WTC11 (cell line): ENCODE data around the gene GPNMB. TPM values are rescaled to one million over a fixed set of nuclear protein-coding genes. Genes with fewer than 3 reads are reported as not detected.

Source experiments
- ATAC-seq: fragments of 200-7000 bp; cut with Tn5 transposase; 2 replicates; pipeline ENCODE4 v1.10.0; 2021; ENCODE audit warnings: mild to moderate bottlenecking, moderate library complexity
- CTCF ChIA-PET: fragments of 300-600 bp; sonication (Branson Sonifier 250); formaldehyde crosslinking; loops from one replicate; lab custom pipeline; 2021; ENCODE audit warnings: antibody characterized with exemption; lab: Charles Lee
- POLR2A ChIA-PET: fragments of 350-600 bp; sonication (Branson Sonifier 250); formaldehyde crosslinking; loops from one replicate; lab custom pipeline; 2021; ENCODE audit warnings: antibody characterized with exemption; lab: Charles Lee
- DNase-seq: peaks from one replicate; pipeline ENCODE4 v3.0.0; 2021; ENCODE audit warnings: low spot score
- H3K27ac Mint-ChIP-seq: 2 replicates; pipeline ENCODE4 v1.8.0; 2021; ENCODE audit warnings: mixed read lengths
- H3K27me3 Mint-ChIP-seq: 2 replicates; pipeline ENCODE4 v1.8.0; 2021; ENCODE audit warnings: low read depth, mild to moderate bottlenecking, moderate library complexity, mixed read lengths
- H3K36me3 Mint-ChIP-seq: 2 replicates; pipeline ENCODE4 v1.8.0; 2021; ENCODE audit warnings: mixed read lengths
- H3K4me1 Mint-ChIP-seq: 2 replicates; pipeline ENCODE4 v1.8.0; 2022; ENCODE audit warnings: mixed read lengths
- H3K4me3 Mint-ChIP-seq: 2 replicates; pipeline ENCODE4 v1.8.0; 2021; ENCODE audit warnings: mild to moderate bottlenecking, moderate library complexity, mixed read lengths
- H3K9me3 Mint-ChIP-seq: 2 replicates; pipeline ENCODE4 v1.8.0; 2021; ENCODE audit warnings: mixed read lengths
- AFF4 ChIP-seq: sonication (generic); formaldehyde crosslinking; IDR thresholded peaks from 2 replicates; pipeline ENCODE4 v1.8.1; 2023; ENCODE audit warnings: mild to moderate bottlenecking, missing genetic modification reagents, borderline replicate concordance
- ATF1 ChIP-seq: sonication (generic); formaldehyde crosslinking; IDR thresholded peaks from 2 replicates; pipeline ENCODE4 v1.8.1; 2023; ENCODE audit warnings: mild to moderate bottlenecking, moderate library complexity, missing genetic modification reagents
- CBFB ChIP-seq: sonication (generic); formaldehyde crosslinking; IDR thresholded peaks from 2 replicates; pipeline ENCODE4 v1.8.1; 2022; ENCODE audit warnings: mild to moderate bottlenecking, low read depth, missing genetic modification reagents
- CTCF ChIP-seq: fragments of 200-600 bp; IDR thresholded peaks from 2 replicates; pipeline ENCODE4 v1.8.0; 2022; ENCODE audit warnings: antibody characterized with exemption
- E2F4 ChIP-seq: sonication (generic); formaldehyde crosslinking; IDR thresholded peaks from 2 replicates; pipeline ENCODE4 v1.8.1; 2022; ENCODE audit warnings: low read depth, mild to moderate bottlenecking, moderate library complexity, missing genetic modification reagents, borderline replicate concordance
- FOXK1 ChIP-seq: sonication (generic); formaldehyde crosslinking; IDR thresholded peaks from 2 replicates; pipeline ENCODE4 v1.8.0; 2022; ENCODE audit warnings: mild to moderate bottlenecking, moderate library complexity, missing genetic modification reagents
- FOXP1 ChIP-seq: sonication (generic); formaldehyde crosslinking; IDR thresholded peaks from 2 replicates; pipeline ENCODE4 v1.8.0; 2022; ENCODE audit warnings: missing genetic modification reagents, mild to moderate bottlenecking, moderate library complexity, borderline replicate concordance
- GABPB1 ChIP-seq: sonication (generic); formaldehyde crosslinking; IDR thresholded peaks from 2 replicates; pipeline ENCODE4 v1.8.1; 2023; ENCODE audit warnings: mild to moderate bottlenecking, missing genetic modification reagents
- MAX ChIP-seq: sonication (generic); formaldehyde crosslinking; IDR thresholded peaks from 2 replicates; pipeline ENCODE4 v1.8.0; 2022; ENCODE audit warnings: mild to moderate bottlenecking, missing genetic modification reagents
- MYBL2 ChIP-seq: sonication (generic); formaldehyde crosslinking; IDR thresholded peaks from 2 replicates; pipeline ENCODE4 v1.8.1; 2023; ENCODE audit warnings: mild to moderate bottlenecking, moderate library complexity, missing genetic modification reagents
- NR3C1 ChIP-seq: sonication (generic); formaldehyde crosslinking; conservative IDR thresholded peaks from 2 replicates; pipeline ENCODE4 v1.8.1; 2023; ENCODE audit warnings: low read depth, mild to moderate bottlenecking, missing genetic modification reagents
- PRRX2 ChIP-seq: fragments of 250-450 bp; sonication (Bioruptor Pico); IDR thresholded peaks from 2 replicates; pipeline ENCODE4 v1.8.0; 2021; ENCODE audit warnings: mild to moderate bottlenecking
- TEAD4 ChIP-seq: sonication (generic); formaldehyde crosslinking; IDR thresholded peaks from 2 replicates; pipeline ENCODE4 v1.8.0; 2022; ENCODE audit warnings: mild to moderate bottlenecking, missing genetic modification reagents
- TP53 ChIP-seq: sonication (generic); formaldehyde crosslinking; IDR thresholded peaks from 2 replicates; pipeline ENCODE4 v1.8.1; 2023; ENCODE audit warnings: mild to moderate bottlenecking, missing genetic modification reagents
- ZBTB43 ChIP-seq: sonication (generic); formaldehyde crosslinking; IDR thresholded peaks from 2 replicates; pipeline ENCODE4 v1.8.1; 2023; ENCODE audit warnings: mild to moderate bottlenecking, missing genetic modification reagents
- ZNF121 ChIP-seq: sonication (generic); formaldehyde crosslinking; IDR thresholded peaks from 2 replicates; pipeline ENCODE4 v1.8.0; 2023; ENCODE audit warnings: missing genetic modification reagents
- ZNF219 ChIP-seq: sonication (generic); formaldehyde crosslinking; IDR thresholded peaks from 2 replicates; pipeline ENCODE4 v1.8.0; 2023; ENCODE audit warnings: missing genetic modification reagents, mild to moderate bottlenecking, borderline replicate concordance
- ZNF317 ChIP-seq: sonication (generic); formaldehyde crosslinking; IDR thresholded peaks from 2 replicates; pipeline ENCODE4 v1.8.1; 2023; ENCODE audit warnings: low read depth, mild to moderate bottlenecking, moderate library complexity, missing genetic modification reagents, borderline replicate concordance
- ZNF423 ChIP-seq: fragments of 250-450 bp; sonication (Bioruptor Pico); IDR thresholded peaks from 2 replicates; pipeline ENCODE4 v2.1.2; 2022; ENCODE audit warnings: mild to moderate bottlenecking, moderate library complexity
- total RNA-seq: library from RNA; stranded (reverse); gene quantifications from 3 replicates; pipeline ENCODE4 v1.2.3, GENCODE V29; 2021

Gene GPNMB
- total RNA-seq, 1 experiment from 2014 or later, result 1.1 TPM

- H3K27ac Mint-ChIP-seq, result no peak overlapping the region
These were observed 47.0 kb downstream of the GPNMB start for GRCh38 chr7:23293500-23294073.

GRCh38 chr7:23294549-23295400 lies 48.2 kb downstream of the GPNMB start:
- POLR2A ChIA-PET, result no interaction called here
- CTCF ChIA-PET, result interaction anchor here (0.7 to 2.8 kb wide), 2 partner anchors 22 to 48 kb away, joined by 3 to 10 read pairs; partner anchors contain the start of gene GPNMB
- ATAC-seq (no peak), DNase-seq (no peak)
- Mint-ChIP-seq H3K4me1 (peaks cover 13% of the 10 kb centered on the region), H3K27ac (no peak overlapping the region), H3K4me3 (no peak overlapping the region), H3K27me3 (peaks cover 13% of the 10 kb centered on the region), H3K36me3 (no peaks in the 10 kb centered on the region), H3K9me3 (no peaks in the 10 kb centered on the region)
- TF ChIP-seq TP53 (no peak), MYBL2 (CRISPR knock-in tag) (no peak), GABPB1 (peak; percentile 81)

More at GRCh38 chr7:23293500-23294073, 47.0 kb downstream of the GPNMB start:
- peaks cover 8% of the 10 kb centered on the region for H3K4me1 Mint-ChIP-seq
- peaks cover 13% of the 10 kb centered on the region for H3K27me3 Mint-ChIP-seq
- ChIA-PET CTCF (interaction anchor here (0.7 to 2.8 kb wide), 3 partner anchors 15 to 47 kb away, joined by 3 to 10 read pairs (median 4); partner anchors contain the start of gene GPNMB), POLR2A (no interaction called here)
- DNase-seq (no peak), ATAC-seq (no peak)
- no peaks in the 10 kb centered on the region for H3K9me3 Mint-ChIP-seq
- no peak for TF ChIP-seq PRRX2 (CRISPR knock-in tag)
- peak; percentile 92 for TF ChIP-seq GABPB1
- TF ChIP-seq E2F4 (CRISPR knock-in tag), result no peak
- TF ChIP-seq ZNF219 (CRISPR knock-in tag), result no peak
- H3K36me3 Mint-ChIP-seq, result no peaks in the 10 kb centered on the region
- H3K4me3 Mint-ChIP-seq, result no peak overlapping the region

GRCh38 chr7:23295401-23295697 lies 48.8 kb downstream of the GPNMB start:
- CTCF ChIA-PET, result interaction anchor here (2.8 kb wide), 1 partner anchor 23 kb away, joined by 10 read pairs; no protein-coding TSS in a partner anchor
- Mint-ChIP-seq H3K4me1 (peaks cover 18% of the 10 kb centered on the region), H3K27me3 (peaks cover 13% of the 10 kb centered on the region), H3K27ac (no peak overlapping the region), H3K9me3 (no peaks in the 10 kb centered on the region), H3K4me3 (no peak overlapping the region), H3K36me3 (no peaks in the 10 kb centered on the region)
- no peak for TF ChIP-seq AFF4 (CRISPR knock-in tag)
- no peak for TF ChIP-seq NR3C1 (CRISPR knock-in tag)
- no peak for TF ChIP-seq CTCF
- no peak for TF ChIP-seq TEAD4 (CRISPR knock-in tag)
- no peak for TF ChIP-seq FOXK1 (CRISPR knock-in tag)
- TF ChIP-seq MAX (CRISPR knock-in tag), result no peak
- no peak for TF ChIP-seq FOXP1 (CRISPR knock-in tag)
- no peak for TF ChIP-seq ZNF317 (CRISPR knock-in tag)
- no peak for TF ChIP-seq ZBTB43 (CRISPR knock-in tag)
- no peak for TF ChIP-seq ZNF423
- no peak for TF ChIP-seq ATF1
- TF ChIP-seq CBFB (CRISPR knock-in tag), result no peak
- no peak for TF ChIP-seq ZNF121 (CRISPR knock-in tag)
- POLR2A ChIA-PET, result no interaction called here
- ATAC-seq, result no peak
- DNase-seq, result no peak
